GM18505 (cell line): ENCODE data around the gene PRDM13.
A peak's percentile ranks its signal among the peaks of the same experiment; 100 is the strongest.
"Not testable (repeated sequence)": the region's sequence is repeated elsewhere in the genome, so short reads cannot be mapped to it uniquely, and the experiment has no call there.

Experiments
- ATAC-seq: cut with Tn5 transposase; IDR thresholded peaks from one replicate; pipeline ENCODE4 v1.9.1; 2021; ENCODE audit not compliant: unreplicated experiment
- POLR2A ChIP-seq: IDR thresholded peaks from 4 replicates; pipeline ENCODE4 v1.6.1; 2011; ENCODE audit warnings: borderline replicate concordance; ENCODE audit not compliant: insufficient read depth, insufficient read length; ENCODE audit errors: extremely low read depth

The PRDM13 gene

GRCh38 chr6:99589907-99590493 is 16.6 kb upstream of the PRDM13 start:
- no peak for ATAC-seq
- TF ChIP-seq POLR2A, result no peak

DNA sequence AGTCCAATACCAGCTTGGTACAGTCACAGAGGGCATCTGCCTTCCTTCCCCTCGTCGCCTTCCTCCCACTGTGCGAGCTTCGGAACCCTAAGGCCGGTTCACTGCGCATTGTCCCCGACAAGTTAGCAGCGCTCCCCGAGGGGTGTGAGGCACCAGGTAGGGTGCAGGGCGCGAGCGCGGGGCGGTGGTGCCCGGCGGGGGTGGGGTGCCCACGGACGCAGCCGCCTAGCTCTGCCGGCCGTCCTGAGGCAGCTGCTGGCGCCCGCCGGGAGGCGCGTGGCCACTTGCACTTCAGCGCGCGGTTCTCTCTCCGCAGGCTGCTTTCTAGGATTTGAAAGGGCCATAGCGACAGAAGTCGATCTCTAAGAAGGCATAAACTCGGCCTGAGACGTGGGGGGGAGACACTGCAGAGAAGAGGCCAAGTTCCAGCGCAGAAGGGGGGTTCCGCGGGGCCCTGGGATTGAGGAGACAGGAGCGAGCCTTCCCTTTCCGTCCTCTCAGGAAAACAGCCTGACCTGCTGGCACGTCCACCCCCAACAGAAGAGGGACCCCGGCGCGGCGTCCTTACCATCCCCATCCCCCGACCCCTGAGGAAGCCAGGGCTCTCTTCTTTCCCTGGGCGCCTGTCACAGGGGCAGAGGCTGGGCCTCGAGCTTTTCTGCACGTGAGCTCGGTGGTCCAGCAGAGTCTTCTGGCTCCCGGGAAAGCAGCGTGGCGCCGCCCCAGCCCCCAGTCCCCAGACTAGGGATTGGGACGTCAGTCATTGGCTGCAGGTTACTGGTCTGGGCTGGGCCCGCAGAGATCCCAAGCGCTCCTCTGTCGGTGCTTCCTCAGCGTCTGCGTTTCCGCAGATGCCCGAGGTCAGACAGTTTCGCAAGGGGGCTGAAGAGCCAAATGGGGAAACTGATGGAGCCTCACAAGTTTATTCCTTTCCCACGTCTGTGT is 15.6 kb upstream of the PRDM13 start:
- no peak for TF ChIP-seq POLR2A

DNA sequence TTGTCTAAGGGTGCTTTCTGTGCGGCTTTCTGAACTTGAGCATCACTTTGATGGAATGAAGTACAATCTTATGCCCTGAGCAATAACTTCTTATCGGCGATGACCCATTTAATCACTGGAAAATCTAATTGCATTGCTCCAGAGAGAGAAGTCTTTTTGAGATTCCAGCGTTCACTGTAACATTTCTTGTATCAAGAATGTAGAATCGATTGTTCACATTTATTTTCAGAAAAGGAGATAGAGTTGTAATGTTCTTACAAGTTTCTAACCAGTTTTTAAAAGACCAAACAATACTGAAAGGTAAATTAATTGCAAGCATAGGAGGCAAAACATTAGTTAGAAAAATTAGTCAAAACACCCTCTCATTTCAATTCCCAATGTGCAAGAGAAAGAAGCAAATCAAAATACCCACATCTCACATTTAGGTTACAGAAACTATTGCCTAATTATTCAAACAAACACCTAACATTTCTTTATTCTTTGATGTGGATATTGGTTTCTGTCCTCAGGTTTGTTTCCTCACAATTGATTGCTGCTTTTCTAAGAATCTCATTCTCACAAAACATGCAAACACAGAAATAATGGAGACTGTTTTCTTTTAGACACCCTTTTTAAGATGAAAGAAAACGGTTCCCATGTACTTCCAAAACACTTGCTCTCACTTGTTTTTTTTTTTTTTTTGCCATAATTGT is 14.8 kb upstream of the PRDM13 start:
- no peak for ATAC-seq
- TF ChIP-seq POLR2A, result no peak

More for the DNA sequence above, 15.6 kb upstream of the PRDM13 start:
- no peak for ATAC-seq

GRCh38 chr6:99592900-99593299 is 13.7 kb upstream of the PRDM13 start:
- TF ChIP-seq POLR2A, result no peak
- no peak for ATAC-seq

DNA sequence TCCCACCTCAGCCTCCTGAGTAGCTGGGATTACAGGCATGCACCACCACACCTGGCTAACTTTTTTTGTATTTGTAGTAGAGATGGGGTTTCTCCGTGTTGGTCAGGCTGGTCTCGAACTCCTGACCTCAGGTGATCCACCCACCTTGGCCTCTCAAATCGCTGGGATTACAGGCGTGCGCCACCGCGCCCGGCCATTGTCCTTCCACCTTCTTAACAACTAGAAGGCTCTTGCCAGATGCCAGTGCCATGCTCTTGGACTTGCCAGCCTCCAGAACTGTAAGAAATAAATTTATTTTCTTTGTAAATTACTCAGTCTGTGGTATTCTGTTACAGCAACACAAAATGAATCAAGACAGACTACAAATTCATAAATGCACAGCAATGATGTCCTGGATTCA is 11.9 kb upstream of the PRDM13 start:
- not testable (repeated sequence) for ATAC-seq

- peak; percentile 4 for ATAC-seq
- TF ChIP-seq POLR2A, result no peak
These were observed 3.9 kb upstream of the PRDM13 start for GRCh38 chr6:99602520-99603420.

GRCh38 chr6:99603421-99604165 is 3.0 kb upstream of the PRDM13 start:
- no peak for TF ChIP-seq POLR2A
- peak; percentile 45 for ATAC-seq

- ATAC-seq, result no peak
- no peak for TF ChIP-seq POLR2A
These were observed 2.2 kb upstream of the PRDM13 start for GRCh38 chr6:99604166-99605073.

GRCh38 chr6:99605074-99605734 is 1.4 kb upstream of the PRDM13 start:
- ATAC-seq, result no peak
- no peak for TF ChIP-seq POLR2A

DNA sequence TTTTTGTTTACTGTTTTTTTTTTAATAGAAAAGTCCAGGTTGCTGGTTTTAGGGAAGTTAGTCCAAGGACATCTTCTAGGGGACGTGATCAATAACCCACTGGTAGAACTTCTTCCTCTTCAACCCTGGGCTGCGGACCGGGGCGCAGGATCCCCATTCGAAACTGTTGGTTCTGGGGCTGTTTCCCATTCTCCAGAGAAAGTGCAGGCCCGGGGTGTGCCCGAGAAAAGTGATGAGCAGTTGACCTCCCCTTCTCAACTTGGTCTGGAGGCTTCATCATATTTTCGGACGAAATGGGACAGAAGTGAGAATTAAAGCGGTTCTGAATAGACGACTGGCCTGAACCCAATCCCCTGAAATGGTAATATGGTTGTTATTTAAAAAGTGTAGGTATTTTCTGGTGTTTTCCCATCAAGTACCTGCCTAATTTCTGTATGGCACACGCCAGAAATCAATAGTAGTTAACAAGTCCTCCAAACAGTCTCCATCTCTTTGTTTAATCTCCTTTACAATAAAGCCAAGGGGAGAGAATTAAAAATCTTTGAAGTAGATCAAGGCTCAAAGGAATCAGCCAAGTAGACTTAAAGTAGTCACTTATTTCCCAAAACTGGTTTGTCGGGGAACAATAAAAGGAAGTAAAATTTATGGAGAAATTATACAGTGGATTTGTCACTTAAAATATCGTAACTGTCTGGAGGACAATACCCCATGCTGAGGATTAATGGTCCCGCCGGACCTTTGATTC is 550 bp upstream of the PRDM13 start:
- TF ChIP-seq POLR2A, result no peak
- ATAC-seq, result no peak

DNA sequence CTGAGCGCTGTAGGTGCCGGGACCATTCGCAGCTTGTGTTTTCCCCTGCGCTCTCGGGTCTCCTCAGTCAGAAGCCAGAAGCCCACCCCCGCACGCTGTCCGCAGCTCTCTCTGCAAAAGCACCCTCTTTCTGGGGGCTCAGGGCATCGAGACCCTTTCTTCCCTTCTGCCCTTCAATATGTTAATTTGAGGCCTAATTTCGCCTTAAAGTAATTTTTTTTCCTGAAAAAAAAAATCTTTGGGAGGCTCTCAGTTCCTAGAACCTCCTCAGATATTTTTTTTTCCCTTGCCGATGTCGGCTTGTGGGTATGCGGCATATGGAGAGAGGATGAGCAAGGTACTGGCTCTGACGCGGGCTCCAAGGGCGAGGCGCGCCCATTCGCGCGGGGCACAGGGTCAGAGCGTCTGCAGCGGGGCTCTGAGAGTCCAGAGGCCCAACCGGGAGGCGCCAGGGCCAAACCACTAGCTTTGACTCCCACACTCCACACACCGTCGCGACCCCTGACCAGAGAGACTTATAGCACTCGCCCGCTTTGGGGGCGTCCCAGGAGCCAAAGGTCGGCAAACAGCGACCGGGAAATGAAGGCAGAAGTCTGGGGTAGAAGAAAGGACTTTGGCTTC is 893 bp downstream of the PRDM13 start:
- no peak for ATAC-seq
- TF ChIP-seq POLR2A, result no peak
